ENCODE results near the gene GRK1. TPM values are rescaled to one million over a fixed set of nuclear protein-coding genes. Genes with fewer than 3 reads are reported as not detected.

GRK1 gene
- total and polyA plus RNA-seq, 2 of the 13 experiments (the other 11 are each of a cell fraction or from before 2014, with no cell fraction given) = 0.07 to 0.12 TPM

GRCh38 chr13:113764793-113765563, 98.0 kb downstream of the GRK1 start (continued):
- TF ChIP-seq, protein P1, sequence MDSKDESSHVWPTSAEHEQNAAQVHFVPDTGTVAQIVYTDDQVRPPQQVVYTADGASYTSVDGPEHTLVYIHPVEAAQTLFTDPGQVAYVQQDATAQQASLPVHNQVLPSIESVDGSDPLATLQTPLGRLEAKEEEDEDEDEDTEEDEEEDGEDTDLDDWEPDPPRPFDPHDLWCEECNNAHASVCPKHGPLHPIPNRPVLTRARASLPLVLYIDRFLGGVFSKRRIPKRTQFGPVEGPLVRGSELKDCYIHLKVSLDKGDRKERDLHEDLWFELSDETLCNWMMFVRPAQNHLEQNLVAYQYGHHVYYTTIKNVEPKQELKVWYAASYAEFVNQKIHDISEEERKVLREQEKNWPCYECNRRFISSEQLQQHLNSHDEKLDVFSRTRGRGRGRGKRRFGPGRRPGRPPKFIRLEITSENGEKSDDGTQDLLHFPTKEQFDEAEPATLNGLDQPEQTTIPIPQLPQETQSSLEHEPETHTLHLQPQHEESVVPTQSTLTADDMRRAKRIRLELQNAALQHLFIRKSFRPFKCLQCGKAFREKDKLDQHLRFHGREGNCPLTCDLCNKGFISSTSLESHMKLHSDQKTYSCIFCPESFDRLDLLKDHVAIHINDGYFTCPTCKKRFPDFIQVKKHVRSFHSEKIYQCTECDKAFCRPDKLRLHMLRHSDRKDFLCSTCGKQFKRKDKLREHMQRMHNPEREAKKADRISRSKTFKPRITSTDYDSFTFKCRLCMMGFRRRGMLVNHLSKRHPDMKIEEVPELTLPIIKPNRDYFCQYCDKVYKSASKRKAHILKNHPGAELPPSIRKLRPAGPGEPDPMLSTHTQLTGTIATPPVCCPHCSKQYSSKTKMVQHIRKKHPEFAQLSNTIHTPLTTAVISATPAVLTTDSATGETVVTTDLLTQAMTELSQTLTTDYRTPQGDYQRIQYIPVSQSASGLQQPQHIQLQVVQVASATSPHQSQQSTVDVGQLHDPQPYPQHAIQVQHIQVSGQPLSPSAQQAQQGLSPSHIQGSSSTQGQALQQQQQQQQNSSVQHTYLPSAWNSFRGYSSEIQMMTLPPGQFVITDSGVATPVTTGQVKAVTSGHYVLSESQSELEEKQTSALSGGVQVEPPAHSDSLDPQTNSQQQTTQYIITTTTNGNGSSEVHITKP (CRISPR knock-in tag; IDR thresholded peaks at IDR 0.05; ENCODE audit: low read depth) = no peak
- no peak for TF ChIP-seq ZNF234 (CRISPR knock-in tag; conservative IDR thresholded peaks at IDR 0.05)
- TF ChIP-seq GABPA (IDR thresholded peaks at IDR 0.05; ENCODE audit: low read depth, low read length) = no peak
- no peak for TF ChIP-seq GABPA (CRISPR knock-in tag; IDR thresholded peaks at IDR 0.05; ENCODE audit: low read depth)
- no peak for TF ChIP-seq XRCC5 (optimal IDR thresholded peaks at IDR 0.05; ENCODE audit: low read length)

GRCh38 chr13:113765564-113765910, 98.5 kb downstream of the GRK1 start:
- peaks cover 5 to 92% of the 10 kb centered on the region in 2 experiments; a peak in 4 of 5 replicates for H3K27me3 ChIP-seq (ENCODE audit: control insufficient read depth in 1 of 2, insufficient read depth in 2 of 2, low read length in 2 of 2)
- H3K79me2 ChIP-seq (ENCODE audit: insufficient read depth, low read length) = no peaks in the 10 kb centered on the region
- H3K9ac ChIP-seq (ENCODE audit: insufficient read depth, low read depth, low read length) = no peak overlapping the region
- CTCF ChIA-PET (ENCODE audit: low intra/inter-chr PET ratio, low total read pairs) = no interaction called here
- no peaks in the 10 kb centered on the region for H4K20me1 ChIP-seq (ENCODE audit: insufficient read depth, low read length)
- H3K27ac ChIP-seq (ENCODE audit: extremely low read length, insufficient read depth, low read length) = no peak overlapping the region
- no peaks in the 10 kb centered on the region for H3K36me3 ChIP-seq (replicated peaks in 1 of 2; ENCODE audit: control insufficient read depth in 1 of 2, insufficient read depth in 2 of 2, low read length in 2 of 2)
- intact Hi-C loops (cut with micrococcal nuclease; ENCODE audit: unreplicated experiment) (no loop called here), in situ Hi-C loops (cut with HindIII; ENCODE audit: extremely low pct_ligation_motif_present, low pct_unique_long_range_greater_than_20kb) (no loop called here)
- H3K4me2 ChIP-seq (ENCODE audit: low read depth, low read length) = no peak overlapping the region
- 3% methylated on average over 4 of the region's 4 CpGs for WGBS (ENCODE audit: low lambda C conversion rate)
- H3K4me3 ChIP-seq (replicated peaks in 1 of 3; ENCODE audit: insufficient read depth in 1 of 3, low read depth in 2 of 3, low read length in 3 of 3) = no peak overlapping the region
- FAIRE-seq = no peak
- POLR2A ChIA-PET = no interaction called here
- H2AFZ ChIP-seq (ENCODE audit: low read length) = no peak overlapping the region
- peaks cover 14% of the 10 kb centered on the region; the same call in 1 of the 2 replicates for H3K4me1 ChIP-seq (ENCODE audit: insufficient read depth, low read length)
- DNase-seq (ENCODE audit: low spot score) = no peak
- no TSS peak for BruUV-seq (replicated peaks)
- H3K9me3 ChIP-seq (ENCODE audit: low read length) = no peaks in the 10 kb centered on the region
- ATAC-seq = no peak
- TF ChIP-seq TEAD3 (CRISPR knock-in tag; optimal IDR thresholded peaks at IDR 0.05; ENCODE audit: borderline replicate concordance) (no peak), POLR2AphosphoS5 (IDR thresholded peaks at IDR 0.05; ENCODE audit: low read depth, low read length) (no peak), CSRNP1 (CRISPR knock-in tag; IDR thresholded peaks at IDR 0.05) (no peak), SALL2 (CRISPR knock-in tag; IDR thresholded peaks at IDR 0.05) (no peak), NFYC (CRISPR knock-in tag; IDR thresholded peaks at IDR 0.05) (no peak), NCOA2 (CRISPR knock-in tag; IDR thresholded peaks at IDR 0.05) (no peak), KDM5A (IDR thresholded peaks at IDR 0.05; ENCODE audit: borderline replicate concordance, low read length) (no peak), MAZ (IDR thresholded peaks at IDR 0.05; ENCODE audit: borderline replicate concordance, low read depth, low read length) (no peak), MAZ (CRISPR knock-in tag; IDR thresholded peaks at IDR 0.05; ENCODE audit: low read depth) (no peak), WIZ (CRISPR knock-in tag; IDR thresholded peaks at IDR 0.05) (no peak)
- TF ChIP-seq, protein P2, sequence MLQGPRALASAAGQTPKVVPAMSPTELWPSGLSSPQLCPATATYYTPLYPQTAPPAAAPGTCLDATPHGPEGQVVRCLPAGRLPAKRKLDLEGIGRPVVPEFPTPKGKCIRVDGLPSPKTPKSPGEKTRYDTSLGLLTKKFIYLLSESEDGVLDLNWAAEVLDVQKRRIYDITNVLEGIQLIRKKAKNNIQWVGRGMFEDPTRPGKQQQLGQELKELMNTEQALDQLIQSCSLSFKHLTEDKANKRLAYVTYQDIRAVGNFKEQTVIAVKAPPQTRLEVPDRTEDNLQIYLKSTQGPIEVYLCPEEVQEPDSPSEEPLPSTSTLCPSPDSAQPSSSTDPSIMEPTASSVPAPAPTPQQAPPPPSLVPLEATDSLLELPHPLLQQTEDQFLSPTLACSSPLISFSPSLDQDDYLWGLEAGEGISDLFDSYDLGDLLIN (CRISPR knock-in tag; IDR thresholded peaks at IDR 0.05; ENCODE audit: borderline replicate concordance) = no peak
- TF ChIP-seq, protein P3, sequence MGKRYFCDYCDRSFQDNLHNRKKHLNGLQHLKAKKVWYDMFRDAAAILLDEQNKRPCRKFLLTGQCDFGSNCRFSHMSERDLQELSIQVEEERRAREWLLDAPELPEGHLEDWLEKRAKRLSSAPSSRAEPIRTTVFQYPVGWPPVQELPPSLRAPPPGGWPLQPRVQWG (CRISPR knock-in tag; IDR thresholded peaks at IDR 0.05; ENCODE audit: borderline replicate concordance, low read depth) = no peak

Data from HepG2 (cell line).